Medulla oblongata (tissue), 1 donor: ENCODE results near the gene DRC3.
"Not testable (repeated sequence)": the region's sequence is repeated elsewhere in the genome, so short reads cannot be mapped to it uniquely, and the experiment has no call there.

Experiments
- DNase-seq: peaks from one replicate; pipeline ENCODE4 v3.0.0-alpha.2; 2015; ENCODE audit errors: extremely low spot score

Gene DRC3

GRCh38 chr17:17941015-17941414, 31.6 kb upstream of the DRC3 start:
- no peak for DNase-seq

GRCh38 chr17:17942846-17943245, 29.8 kb upstream of the DRC3 start:
- no peak for DNase-seq

DNA sequence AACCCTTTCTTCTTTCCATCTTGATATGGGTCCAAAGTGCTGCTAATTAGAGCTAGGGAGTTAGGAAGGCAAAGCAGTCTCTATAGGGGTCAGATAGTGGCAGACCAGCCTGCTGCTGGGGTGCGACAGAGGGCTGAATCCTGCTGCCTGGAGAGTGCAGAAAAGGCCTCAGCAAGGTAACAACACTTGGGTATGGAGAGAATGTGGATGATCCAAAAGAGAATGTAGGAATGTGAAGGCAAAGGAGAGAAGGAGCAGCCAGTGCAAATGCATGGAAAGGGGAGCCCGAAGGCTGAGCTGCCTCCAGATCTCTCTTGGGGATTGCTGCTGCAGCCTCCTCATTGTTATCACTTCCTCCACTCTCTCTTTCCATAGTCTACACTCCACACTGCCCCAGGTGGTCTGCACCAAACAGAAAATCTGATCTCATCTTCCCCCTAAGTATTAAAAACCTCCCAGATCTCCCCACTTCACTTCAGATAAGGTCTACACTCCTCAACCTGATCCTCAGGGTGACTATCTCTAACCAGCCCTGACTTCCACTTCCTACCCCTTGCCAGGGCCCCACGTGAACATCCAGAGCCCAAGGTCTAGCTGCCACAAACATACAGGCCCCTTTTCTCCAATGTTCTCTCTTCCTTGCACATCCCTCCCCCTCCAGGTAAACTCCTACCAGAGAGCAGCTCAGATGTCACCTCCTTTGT, 29.2 kb upstream of the DRC3 start:
- no peak for DNase-seq

DNA sequence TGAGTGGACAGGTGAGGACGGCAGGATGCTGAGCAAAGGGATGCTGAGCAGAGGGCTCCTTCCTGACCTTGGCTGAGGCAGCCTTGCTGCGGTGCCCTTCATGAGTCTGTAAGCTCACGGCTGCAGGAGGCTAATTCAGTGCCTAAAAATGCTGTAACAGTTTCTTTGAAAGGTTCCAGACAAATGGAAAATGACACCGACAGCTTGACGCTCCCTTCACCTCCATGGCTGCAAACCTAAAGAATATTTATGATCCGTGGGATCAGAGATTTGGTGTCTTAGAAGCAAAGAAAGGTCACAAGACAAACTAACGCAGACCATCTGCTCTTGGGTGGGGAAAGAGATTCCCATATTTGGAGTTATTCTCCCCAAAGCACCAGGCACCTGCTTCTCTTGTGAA, 28.4 kb upstream of the DRC3 start:
- no peak for DNase-seq

GRCh38 chr17:17944743-17945142, 27.9 kb upstream of the DRC3 start:
- DNase-seq = no peak

DNA sequence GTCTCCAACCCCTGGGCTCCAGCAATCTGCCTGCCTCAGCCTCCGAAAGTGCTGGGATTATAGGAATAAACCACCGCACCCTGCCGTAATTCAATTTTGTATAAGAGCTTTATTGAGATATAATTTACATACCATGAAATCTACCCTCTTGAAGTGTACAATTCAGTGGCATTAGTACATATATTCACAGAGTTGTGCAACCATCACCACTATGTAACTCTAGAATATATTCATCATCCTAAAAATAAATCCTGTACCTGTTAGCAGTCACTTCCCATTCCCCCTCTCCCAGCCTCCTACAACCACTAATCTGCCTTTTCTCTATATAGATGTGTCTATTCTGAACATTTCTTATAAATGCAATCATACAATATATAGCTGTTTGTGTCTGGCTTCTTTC, 26.6 kb upstream of the DRC3 start:
- no peak for DNase-seq

DNA sequence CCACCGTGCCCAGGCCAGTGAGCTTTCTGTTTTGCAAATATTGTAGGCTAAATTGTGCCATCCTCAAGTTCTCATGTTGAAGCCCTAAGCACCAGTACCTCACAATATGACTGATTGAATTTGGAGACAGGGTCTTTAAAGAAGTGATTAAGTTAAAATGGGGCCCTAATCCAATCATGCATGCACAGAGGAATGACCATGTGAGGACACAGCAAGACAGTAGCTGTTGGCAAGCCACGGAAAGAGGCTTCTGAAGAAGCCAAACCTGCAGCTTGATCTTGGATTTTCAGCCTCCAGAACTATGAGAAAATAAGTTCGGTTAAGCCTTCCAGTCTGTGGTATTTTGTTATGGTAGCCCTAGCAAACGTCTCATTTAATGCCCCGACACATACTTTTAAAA, 25.4 kb upstream of the DRC3 start:
- DNase-seq = no peak

DNA sequence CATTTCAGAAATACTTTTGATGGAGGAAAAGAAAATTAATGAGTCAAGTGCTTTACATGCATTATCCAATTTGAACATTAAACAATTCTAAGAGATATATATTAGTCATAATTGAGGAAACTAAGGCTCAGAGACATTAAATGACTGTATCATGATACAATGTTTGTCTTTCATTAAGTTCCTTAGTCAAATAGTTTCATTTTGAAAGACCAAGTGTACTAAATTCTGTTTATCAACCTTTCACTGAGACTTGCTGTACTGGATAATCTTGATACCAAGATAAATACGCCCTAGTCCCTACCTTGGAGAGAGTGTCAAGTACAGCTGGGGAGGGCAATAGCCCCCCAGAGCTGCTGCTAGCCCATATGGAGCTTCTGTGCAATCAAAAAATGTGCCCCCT, 24.7 kb upstream of the DRC3 start:
- no peak for DNase-seq

GRCh38 chr17:17950347-17950746, 22.3 kb upstream of the DRC3 start:
- no peak for DNase-seq

DNA sequence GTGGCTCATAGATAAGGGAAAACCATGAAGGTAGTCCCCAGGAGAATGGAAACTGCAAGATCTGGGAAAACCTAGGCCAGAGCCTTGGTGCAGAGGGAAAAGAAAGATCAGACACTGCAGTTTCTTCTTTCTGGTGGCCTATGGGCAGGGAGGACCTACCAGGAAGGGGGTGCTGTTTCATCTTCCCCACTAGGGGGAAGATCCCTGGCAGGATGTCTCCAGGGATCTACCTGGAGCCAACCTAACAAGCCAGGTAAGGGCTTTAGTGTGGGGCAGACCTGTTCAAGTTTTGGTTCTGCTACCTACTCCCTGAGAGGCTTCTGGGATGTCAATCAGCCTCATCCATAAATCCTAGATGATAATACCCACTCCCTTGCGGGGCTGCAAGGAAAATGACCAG, 21.9 kb upstream of the DRC3 start:
- DNase-seq = no peak

GRCh38 chr17:17951524-17951923, 21.1 kb upstream of the DRC3 start:
- no peak for DNase-seq

- no peak for DNase-seq
Observed at GRCh38 chr17:17952691-17953090, 20.0 kb upstream of the DRC3 start.

DNA sequence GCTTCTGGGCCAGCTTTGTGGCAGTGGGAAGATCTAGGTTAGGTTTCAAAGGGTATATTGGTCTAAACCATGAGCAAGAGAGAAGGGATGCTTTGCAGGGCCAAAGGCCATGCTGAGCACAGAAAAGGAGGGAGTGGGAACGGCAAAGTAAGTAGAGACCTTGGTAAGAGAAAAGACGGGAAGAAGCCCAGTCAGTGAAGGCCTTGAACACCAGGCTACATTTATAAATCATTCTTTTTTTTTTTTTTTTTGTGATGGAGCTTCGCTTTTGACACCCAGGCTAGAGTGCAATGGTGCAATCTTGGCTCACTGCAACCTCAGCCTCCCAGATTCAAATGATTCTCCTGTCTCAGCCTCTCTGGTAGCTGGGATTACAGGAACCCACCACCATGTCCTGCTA, 18.6 kb upstream of the DRC3 start:
- no peak for DNase-seq

GRCh38 chr17:17955790-17956341, 16.8 kb upstream of the DRC3 start:
- DNase-seq = not testable (repeated sequence)

DNA sequence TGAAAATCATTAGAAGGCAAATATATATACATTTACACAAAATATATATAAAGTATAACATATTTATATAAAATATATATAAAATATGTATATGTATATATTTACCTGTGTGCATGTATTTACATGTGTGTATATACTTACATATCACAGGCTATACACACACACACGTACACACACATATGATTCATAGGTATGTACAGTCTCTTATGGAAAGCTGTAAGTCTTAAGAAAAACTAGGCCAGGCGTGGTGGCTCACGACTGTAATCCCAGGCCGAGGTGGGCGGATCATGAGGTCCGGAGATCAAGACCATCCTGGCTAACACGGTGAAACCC, 15.1 kb upstream of the DRC3 start:
- no peak for DNase-seq

DNA sequence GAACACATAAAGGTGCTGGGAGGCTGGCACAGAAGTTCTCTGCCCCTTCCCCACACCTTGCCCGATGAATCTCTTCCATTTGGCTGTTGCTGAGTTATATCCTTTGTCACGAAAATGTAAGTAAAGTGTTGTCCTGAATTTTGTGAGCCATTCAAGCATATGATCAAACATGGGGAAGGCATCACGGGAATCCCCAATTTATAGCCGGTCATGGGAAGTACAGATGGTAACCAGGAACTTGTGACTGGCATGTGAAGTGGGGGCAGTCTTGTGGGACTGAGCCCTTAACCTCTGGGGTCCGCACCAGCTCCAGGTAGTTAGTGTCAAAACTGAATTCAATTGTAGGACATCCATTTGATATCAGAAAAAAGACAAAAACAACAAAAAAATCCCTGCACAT, 13.7 kb upstream of the DRC3 start:
- DNase-seq = no peak

DNA sequence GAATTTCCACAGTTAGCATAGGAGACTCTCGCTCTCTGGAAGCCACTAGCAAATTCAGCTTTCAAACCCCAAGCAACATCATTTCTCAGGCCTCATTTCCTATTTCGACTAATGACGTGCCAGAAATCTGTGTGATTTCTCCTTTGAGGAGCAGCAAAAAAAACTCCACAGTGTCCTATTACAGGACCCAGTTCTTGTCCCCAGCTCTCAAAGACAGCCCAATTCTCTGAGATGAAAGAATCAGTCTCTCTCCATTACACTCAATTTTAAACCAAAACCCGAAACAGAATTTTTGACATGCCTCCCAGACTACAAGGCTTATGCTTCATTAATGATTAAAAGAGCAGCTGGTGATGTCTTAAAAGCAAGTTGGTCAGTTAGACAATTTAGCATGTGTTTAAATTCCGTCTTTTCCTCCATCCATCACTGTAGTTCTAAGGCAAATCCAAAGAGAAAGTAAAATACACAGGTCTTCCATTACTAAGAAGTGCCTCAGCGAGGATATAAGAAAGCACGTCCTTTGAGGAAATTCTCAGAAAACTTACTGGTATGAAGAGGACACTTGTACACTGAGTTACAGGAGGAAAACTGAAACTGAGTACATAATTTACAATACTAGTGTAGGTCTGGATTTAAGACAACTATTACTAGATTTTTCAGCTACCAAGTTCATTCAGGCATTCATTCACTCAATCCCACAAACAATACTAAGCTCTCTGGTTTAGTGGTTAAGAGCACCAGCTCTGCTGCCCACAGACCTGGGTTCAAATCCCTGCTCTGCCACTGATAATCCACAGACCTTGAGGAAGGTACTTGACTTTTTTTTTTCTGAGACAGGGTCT, 12.9 kb upstream of the DRC3 start:
- DNase-seq = peak; percentile 41

DNA sequence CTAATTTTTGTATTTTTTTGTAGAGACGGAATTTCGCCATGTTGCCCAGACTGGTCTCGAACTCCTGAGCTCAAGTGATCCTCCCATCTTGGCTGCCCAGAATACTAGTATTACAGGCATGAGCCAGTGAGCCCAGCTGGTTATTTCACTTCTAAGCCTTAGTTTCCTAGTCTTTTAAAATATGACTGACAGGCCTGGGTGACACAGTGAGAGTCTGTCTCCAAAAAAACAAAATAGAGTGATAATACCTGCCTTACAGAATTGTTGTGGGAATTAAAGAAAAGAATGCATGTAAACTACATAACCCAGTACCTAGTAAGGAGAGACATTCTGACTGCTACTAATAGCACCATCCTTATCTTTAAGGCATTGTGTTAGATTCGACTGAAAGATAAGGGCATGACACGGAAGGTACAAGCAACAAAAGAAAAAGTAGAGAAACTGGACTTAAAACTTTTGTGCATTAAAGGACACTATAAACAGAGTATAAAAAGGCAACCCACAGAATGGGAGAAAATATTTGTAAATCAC, 12.1 kb upstream of the DRC3 start:
- DNase-seq = no peak

DNA sequence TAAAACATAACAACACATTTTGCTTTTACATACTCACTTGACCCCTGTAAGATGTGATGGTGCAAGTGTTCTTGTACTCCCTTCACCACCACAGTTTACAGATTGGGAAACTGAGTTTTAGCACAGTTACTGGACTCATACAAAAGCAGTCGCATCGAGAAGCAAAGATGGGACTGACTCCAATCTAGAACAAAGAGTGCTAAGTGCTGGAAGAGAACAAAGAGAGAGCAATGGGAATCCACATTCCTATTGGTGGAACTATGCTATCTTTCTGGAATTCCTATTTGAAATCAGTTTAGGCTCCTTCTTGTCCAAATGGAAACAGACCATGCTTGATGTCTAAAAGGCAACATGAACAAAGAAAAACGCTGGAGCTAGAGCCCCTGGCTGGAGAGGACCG, 9.6 kb upstream of the DRC3 start:
- DNase-seq = peak; percentile 72

- no peak for DNase-seq
Observed at GRCh38 chr17:17963694-17964436, 8.8 kb upstream of the DRC3 start.

DNA sequence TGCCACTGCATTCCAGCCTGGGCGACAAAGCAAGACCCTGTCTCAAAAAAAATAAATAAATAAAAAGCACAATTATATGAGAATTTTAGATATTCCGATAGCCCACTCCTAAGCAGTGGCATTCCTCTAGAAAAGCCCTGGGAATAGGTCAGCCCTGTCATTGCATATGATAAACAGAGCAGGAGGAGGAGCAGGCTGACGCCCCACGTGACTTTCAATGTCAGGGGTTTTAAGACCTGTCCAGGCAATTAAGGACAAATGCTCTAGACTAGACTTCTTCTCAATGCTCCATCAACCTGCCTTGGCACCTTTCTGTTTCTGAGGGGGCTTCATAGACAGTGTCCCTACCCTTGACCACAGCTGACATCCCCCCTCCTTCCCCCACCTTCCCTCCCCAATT, 8.0 kb upstream of the DRC3 start:
- DNase-seq = no peak

- DNase-seq = no peak
Observed at GRCh38 chr17:17965152-17965721, 7.4 kb upstream of the DRC3 start.
